ENCODE data around the gene ANO9.

- no peak for TF ChIP-seq CTCF (conservative IDR thresholded peaks at IDR 0.05 in 1 of 2, IDR thresholded peaks at IDR 0.05 in 1 of 2; ENCODE audit: extremely low read depth in 1 of 2, insufficient read depth in 1 of 2, low read depth in 1 of 2, low read length in 2 of 2)
- TF ChIP-seq EZH2 (IDR thresholded peaks at IDR 0.05; ENCODE audit: borderline replicate concordance, low read length): no peak
Measured at GRCh38 chr11:441418-442274, at the start of gene ANO9.

Data from mammary epithelial cell (primary cell).